Colonic mucosa (tissue), 4 donors: ENCODE data around the gene FAM222B. TPM values are rescaled to one million over a fixed set of nuclear protein-coding genes. Genes with fewer than 3 reads are reported as not detected.

ENCODE experiments used
- DNase-seq: peaks from one replicate; pipeline ENCODE4 v3.0.0-alpha.2; 2020
- H3K27ac ChIP-seq: fragments of 200-600 bp; one replicate; pipeline ENCODE4 v1.8.0; 2021
- H3K27me3 ChIP-seq: fragments of 200-600 bp; one replicate; pipeline ENCODE4 v1.8.0; 2021
- H3K36me3 ChIP-seq: fragments of 200-600 bp; one replicate; pipeline ENCODE4 v1.8.0; 2021
- H3K4me1 ChIP-seq: fragments of 200-600 bp; one replicate; pipeline ENCODE4 v1.8.0; 2021; ENCODE audit warnings: mild to moderate bottlenecking
- H3K4me3 ChIP-seq: fragments of 200-600 bp; one replicate; pipeline ENCODE4 v1.8.0; 2021
- H3K9ac ChIP-seq, 2 donors: one replicate each; pipeline ENCODE4 v1.7.0; 2013; ENCODE audit warnings: control low read depth in 2 of 2, low read depth in 2 of 2, low read length in 2 of 2
- H3K9me3 ChIP-seq: fragments of 200-600 bp; one replicate; pipeline ENCODE4 v1.8.0; 2021
- CTCF ChIP-seq: fragments of 200-600 bp; IDR thresholded peaks from one replicate; pipeline ENCODE4 v1.8.0; 2022; ENCODE audit warnings: antibody characterized with exemption, mild to moderate bottlenecking
- intact Hi-C: fragments of 100-400 bp; cut with DNase I; formaldehyde crosslinking; loops from one replicate; pipeline ENCODE4 v1.14.1; 2022
- total RNA-seq, 2 donors: library from RNA; stranded (reverse); fragmentation: NEBNext Ultra II Directional in 1 of 2; extraction: Animal tissue kit (Norgen Biotek cat#: 25700) in 1 of 2; gene quantifications; one replicate each; pipeline ENCODE4 v1.2.1, GENCODE V29; 2021
- donor health status: healthy.
- donor health status: DM: no; HTN: no; CAD: no.
- donor health status: DM: no; HTN: no; CAD: no.

Gene FAM222B
- total RNA-seq, 2 donors from 2014 or later: 27.9 to 35.4 TPM

GRCh38 chr17:28759256-28759865 lies 83.2 kb downstream of the FAM222B start:
- no peak for TF ChIP-seq CTCF
- DNase-seq: no peak
- no peak overlapping the region for H3K9ac ChIP-seq
- intact Hi-C loops: loop anchor here (10.0 kb wide), 1 partner anchor 75 kb away; no protein-coding TSS in a partner anchor
- no peak overlapping the region for H3K4me3 ChIP-seq
- no peaks in the 10 kb centered on the region for H3K27me3 ChIP-seq
- no peak overlapping the region for H3K27ac ChIP-seq
- H3K9me3 ChIP-seq: no peaks in the 10 kb centered on the region
- H3K4me1 ChIP-seq: no peaks in the 10 kb centered on the region
- H3K36me3 ChIP-seq: peaks cover 11% of the 10 kb centered on the region

GRCh38 chr17:28758411-28759121 lies 84.0 kb downstream of the FAM222B start:
- no peak for DNase-seq
- H3K27me3 ChIP-seq: no peaks in the 10 kb centered on the region
- no peaks in the 10 kb centered on the region for H3K4me1 ChIP-seq
- H3K36me3 ChIP-seq: peaks cover 11% of the 10 kb centered on the region
- no peaks in the 10 kb centered on the region for H3K9me3 ChIP-seq
- TF ChIP-seq CTCF: no peak
- no peak overlapping the region for H3K27ac ChIP-seq
- H3K9ac ChIP-seq: no peak overlapping the region
- H3K4me3 ChIP-seq: no peak overlapping the region
- intact Hi-C loops: loop anchor here (10.0 kb wide), 1 partner anchor 74 kb away; no protein-coding TSS in a partner anchor

GRCh38 chr17:28756049-28756804 lies 86.4 kb downstream of the FAM222B start:
- DNase-seq: no peak
- H3K4me1 ChIP-seq: no peaks in the 10 kb centered on the region
- TF ChIP-seq CTCF: no peak
- H3K27me3 ChIP-seq: no peaks in the 10 kb centered on the region
- H3K9me3 ChIP-seq: no peaks in the 10 kb centered on the region
- no peak overlapping the region for H3K9ac ChIP-seq
- H3K27ac ChIP-seq: no peak overlapping the region
- H3K4me3 ChIP-seq: no peak overlapping the region
- H3K36me3 ChIP-seq: peaks cover 11% of the 10 kb centered on the region
- intact Hi-C loops: loop anchor here (10.0 kb wide), 1 partner anchor 71 kb away; no protein-coding TSS in a partner anchor

GRCh38 chr17:28755486-28755885 lies 87.1 kb downstream of the FAM222B start:
- DNase-seq: no peak

More at GRCh38 chr17:28755486-28755885, 87.1 kb downstream of the FAM222B start:
- Histone ChIP-seq H3K9ac (no peak overlapping the region), H3K4me1 (no peaks in the 10 kb centered on the region), H3K27ac (no peak overlapping the region), H3K4me3 (no peak overlapping the region), H3K9me3 (no peaks in the 10 kb centered on the region), H3K36me3 (peaks cover 11% of the 10 kb centered on the region), H3K27me3 (no peaks in the 10 kb centered on the region)
- no peak for TF ChIP-seq CTCF
- intact Hi-C loops: loop anchor here (10.0 kb wide), 1 partner anchor 71 kb away; no protein-coding TSS in a partner anchor
